PC-9 (cell line): Measurements from ENCODE around the gene DNAJB9. TPM values are rescaled to one million over a fixed set of nuclear protein-coding genes. Genes with fewer than 3 reads are reported as not detected.
A peak's percentile ranks its signal among the peaks of the same experiment; 100 is the strongest.

Experiments used
- BruUV-seq: library from RNA; stranded (reverse); fragments of 400-500 nt; replicated peaks from 2 replicates; lab custom pipeline; 2021; lab: Mats Ljungman, UMichigan
- CTCF ChIA-PET: fragments of 300-600 bp; sonication (Branson Sonifier 250); formaldehyde crosslinking; loops from one replicate; lab custom pipeline; 2022; ENCODE audit warnings: antibody characterized with exemption; lab: Charles Lee
- POLR2A ChIA-PET: fragments of 300-600 bp; sonication (Branson Sonifier 250); formaldehyde crosslinking; loops from one replicate; lab custom pipeline; 2022; ENCODE audit warnings: antibody characterized with exemption; ENCODE audit not compliant: unreplicated experiment; lab: Charles Lee
- DNase-seq, 2 experiments: peaks; one replicate each; pipeline versions ENCODE4 v3.0.0 to v3.0.0-alpha.2; 2015 to 2022; ENCODE audit warnings: mixed read lengths in 1 of 2
- H2AFZ ChIP-seq: fragments of 200-600 bp; sonication (generic); 2 replicates; pipeline ENCODE4 v1.8.1; 2017; ENCODE audit warnings: antibody characterized with exemption
- H3F3A ChIP-seq: fragments of 200-600 bp; sonication (generic); 2 replicates; pipeline ENCODE4 v1.8.1; 2017; ENCODE audit warnings: antibody characterized with exemption, mild to moderate bottlenecking, low read depth; ENCODE audit not compliant: insufficient read depth
- H3K27ac ChIP-seq: fragments of 200-600 bp; sonication (generic); 2 replicates; pipeline ENCODE4 v1.6.1; 2016; ENCODE audit warnings: mixed run types
- H3K27me3 ChIP-seq: fragments of 200-600 bp; sonication (generic); 2 replicates; pipeline ENCODE4 v1.6.1; 2016; ENCODE audit warnings: low read depth, mixed run types; ENCODE audit not compliant: insufficient read depth
- H3K36me3 ChIP-seq: fragments of 200-600 bp; sonication (generic); 2 replicates; pipeline ENCODE4 v1.6.1; 2016; ENCODE audit warnings: low read depth, mixed run types
- H3K4me1 ChIP-seq: fragments of 200-600 bp; sonication (generic); replicated peaks from 2 replicates; pipeline ENCODE4 v1.6.1; 2016; ENCODE audit warnings: mixed run types; ENCODE audit not compliant: insufficient read depth
- H3K4me2 ChIP-seq: fragments of 200-600 bp; sonication (generic); 2 replicates; pipeline ENCODE4 v1.6.1; 2017; ENCODE audit warnings: mixed run types
- H3K4me3 ChIP-seq: fragments of 200-600 bp; sonication (generic); 2 replicates; pipeline ENCODE4 v1.6.1; 2016; ENCODE audit warnings: mixed run types
- H3K79me2 ChIP-seq: fragments of 200-600 bp; sonication (generic); 2 replicates; pipeline ENCODE4 v1.6.1; 2017; ENCODE audit warnings: low read depth, mixed run types
- H3K9me2 ChIP-seq: fragments of 200-600 bp; sonication (generic); 2 replicates; pipeline ENCODE4 v1.8.1; 2017; ENCODE audit warnings: mild to moderate bottlenecking; ENCODE audit not compliant: insufficient read depth
- H3K9me3 ChIP-seq: fragments of 200-600 bp; sonication (generic); 2 replicates; pipeline ENCODE4 v1.8.1; 2016; ENCODE audit warnings: low read depth; ENCODE audit not compliant: insufficient read depth
- H4K20me1 ChIP-seq: fragments of 200-600 bp; sonication (generic); 2 replicates; pipeline ENCODE4 v1.8.1; 2017; ENCODE audit not compliant: insufficient read depth
- EZH2 ChIP-seq: fragments of 200-600 bp; sonication (generic); IDR thresholded peaks from 2 replicates; pipeline ENCODE4 v1.8.0; 2017; ENCODE audit warnings: antibody characterized with exemption, low read depth
- intact Hi-C: fragments of 100-400 bp; cut with micrococcal nuclease; formaldehyde crosslinking; loops from one replicate; pipeline ENCODE4 v1.10.0; 2022; ENCODE audit not compliant: unreplicated experiment
- total RNA-seq: library from RNA; stranded (reverse); gene quantifications from 2 replicates; pipeline ENCODE4 v1.2.3, GENCODE V29; 2021
- TF ChIP-seq, protein P1 (sequence below): fragments of 200-600 bp; sonication (generic); conservative IDR thresholded peaks from 2 replicates; pipeline ENCODE4 v1.6.1; 2017; ENCODE audit warnings: mixed run types, antibody characterized with exemption, mild to moderate bottlenecking, moderate library complexity

Gene DNAJB9
- total RNA-seq, 1 experiment from 2014 or later, result 13.3 TPM

DNA sequence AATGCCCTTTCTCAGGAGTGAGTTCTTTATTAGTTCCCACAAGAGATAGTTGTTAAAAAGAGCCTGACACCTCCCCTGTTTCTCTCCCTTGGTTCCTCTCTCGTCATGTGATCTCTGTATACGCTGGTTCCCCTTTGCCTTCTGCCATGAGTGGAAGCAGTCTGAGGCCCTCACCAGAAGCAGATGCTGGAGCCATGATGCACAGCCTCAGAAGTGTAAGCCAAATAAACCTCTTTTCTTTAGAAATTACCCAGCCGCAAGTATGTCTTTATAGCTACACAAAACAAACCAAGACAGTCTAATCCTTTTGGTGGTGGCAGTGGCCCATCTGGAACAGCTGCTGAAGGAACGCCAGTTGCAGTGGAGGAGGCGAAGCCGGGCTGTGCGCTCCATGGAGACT, 9.3 kb downstream of the DNAJB9 start:
- no peak for DNase-seq
- Histone ChIP-seq H3K4me2 (no peak overlapping the region), H3K27me3 (no peaks in the 10 kb centered on the region), H3K4me3 (no peak overlapping the region), H3F3A (peaks cover 3% of the 10 kb centered on the region; the same call in 1 of the 2 replicates), H2AFZ (no peak overlapping the region), H3K79me2 (no peaks in the 10 kb centered on the region), H3K4me1 (peaks cover 16% of the 10 kb centered on the region), H3K9me2 (no peaks in the 10 kb centered on the region), H4K20me1 (peaks cover 4% of the 10 kb centered on the region; the same call in 1 of the 2 replicates), H3K36me3 (peaks cover 27% of the 10 kb centered on the region), H3K9me3 (no peaks in the 10 kb centered on the region; the same call in 1 of the 2 replicates), H3K27ac (no peak overlapping the region)
- ChIA-PET POLR2A (no interaction called here), CTCF (no interaction called here)
- BruUV-seq, result no TSS peak
- TF ChIP-seq, protein P1, sequence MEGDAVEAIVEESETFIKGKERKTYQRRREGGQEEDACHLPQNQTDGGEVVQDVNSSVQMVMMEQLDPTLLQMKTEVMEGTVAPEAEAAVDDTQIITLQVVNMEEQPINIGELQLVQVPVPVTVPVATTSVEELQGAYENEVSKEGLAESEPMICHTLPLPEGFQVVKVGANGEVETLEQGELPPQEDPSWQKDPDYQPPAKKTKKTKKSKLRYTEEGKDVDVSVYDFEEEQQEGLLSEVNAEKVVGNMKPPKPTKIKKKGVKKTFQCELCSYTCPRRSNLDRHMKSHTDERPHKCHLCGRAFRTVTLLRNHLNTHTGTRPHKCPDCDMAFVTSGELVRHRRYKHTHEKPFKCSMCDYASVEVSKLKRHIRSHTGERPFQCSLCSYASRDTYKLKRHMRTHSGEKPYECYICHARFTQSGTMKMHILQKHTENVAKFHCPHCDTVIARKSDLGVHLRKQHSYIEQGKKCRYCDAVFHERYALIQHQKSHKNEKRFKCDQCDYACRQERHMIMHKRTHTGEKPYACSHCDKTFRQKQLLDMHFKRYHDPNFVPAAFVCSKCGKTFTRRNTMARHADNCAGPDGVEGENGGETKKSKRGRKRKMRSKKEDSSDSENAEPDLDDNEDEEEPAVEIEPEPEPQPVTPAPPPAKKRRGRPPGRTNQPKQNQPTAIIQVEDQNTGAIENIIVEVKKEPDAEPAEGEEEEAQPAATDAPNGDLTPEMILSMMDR, result no peak
- TF ChIP-seq EZH2, result no peak
- intact Hi-C loops, result no loop called here

DNA sequence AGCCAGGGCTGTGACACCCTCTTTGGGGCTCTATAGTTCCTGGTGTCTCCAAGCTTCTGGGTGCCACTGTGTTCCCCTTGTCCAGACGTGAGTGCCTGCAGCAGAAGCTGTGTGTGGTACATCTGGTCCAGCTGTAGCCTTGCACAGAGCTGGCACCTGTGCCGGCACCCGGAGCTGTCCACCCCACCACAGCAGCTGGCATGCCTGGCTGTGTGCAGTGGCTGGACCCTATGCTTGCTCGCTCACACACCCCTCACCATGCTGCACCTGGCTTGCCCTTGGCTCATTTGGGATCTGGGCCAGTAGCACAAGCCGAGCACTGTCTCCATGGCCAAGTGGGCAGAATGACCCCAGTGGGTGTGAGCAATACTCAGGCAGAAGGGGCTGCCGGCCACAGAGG, 10.6 kb downstream of the DNAJB9 start:
- H3K36me3 ChIP-seq, result peaks cover 14% of the 10 kb centered on the region; the same call in 1 of the 2 replicates
- POLR2A ChIA-PET, result no interaction called here
- H3K27me3 ChIP-seq, result no peaks in the 10 kb centered on the region
- intact Hi-C loops, result no loop called here
- no peak overlapping the region for H3K4me2 ChIP-seq
- peaks cover 3% of the 10 kb centered on the region; the same call in 1 of the 2 replicates for H3F3A ChIP-seq
- H3K79me2 ChIP-seq, result no peaks in the 10 kb centered on the region
- H3K27ac ChIP-seq, result no peak overlapping the region
- no TSS peak for BruUV-seq
- H3K9me2 ChIP-seq, result no peaks in the 10 kb centered on the region
- no peaks in the 10 kb centered on the region for H4K20me1 ChIP-seq
- H3K4me3 ChIP-seq, result no peak overlapping the region
- no peak for TF ChIP-seq EZH2
- TF ChIP-seq, protein P1, result no peak
- CTCF ChIA-PET, result no interaction called here
- no peak for DNase-seq
- no peak overlapping the region for H2AFZ ChIP-seq
- H3K4me1 ChIP-seq, result peaks cover 16% of the 10 kb centered on the region
- H3K9me3 ChIP-seq, result no peaks in the 10 kb centered on the region; the same call in 1 of the 2 replicates

DNA sequence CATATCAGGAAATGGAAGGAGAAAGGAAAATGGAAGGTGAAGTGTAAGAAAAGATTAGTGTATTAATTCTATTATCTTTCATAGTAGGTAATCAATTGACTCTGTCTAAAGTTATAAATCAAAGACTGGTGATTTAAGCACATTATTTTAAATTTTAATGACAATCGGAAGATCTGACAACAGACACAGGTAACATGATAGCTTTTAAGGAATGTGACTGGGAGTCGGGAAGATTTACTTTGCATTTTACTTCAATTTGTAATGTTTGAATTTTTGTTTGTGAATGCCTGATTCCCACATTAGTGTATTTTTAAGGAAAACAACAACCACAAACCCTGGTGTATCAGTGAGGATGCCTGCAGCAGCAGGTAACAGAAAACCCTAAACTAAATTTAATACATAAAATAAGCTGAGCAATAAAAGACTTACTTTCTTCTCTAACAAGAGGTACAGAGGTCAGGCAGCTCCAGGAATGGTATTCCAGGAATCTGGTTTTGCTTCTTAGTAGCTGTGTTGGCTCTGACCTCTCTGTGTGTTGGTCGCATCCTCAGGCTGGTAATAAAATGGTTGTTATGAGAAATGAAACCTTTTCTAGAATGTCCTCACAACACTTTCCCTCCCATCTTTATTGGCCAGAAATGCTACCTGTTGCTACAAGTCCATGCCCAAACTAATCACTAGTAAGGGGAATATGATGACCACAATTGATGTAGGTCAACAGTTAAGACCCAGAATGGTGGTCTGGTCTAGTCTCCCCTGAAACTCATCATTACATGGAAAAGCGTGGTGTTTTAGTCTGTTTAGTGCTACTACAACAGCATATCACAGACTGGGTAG, 12.2 kb downstream of the DNAJB9 start:
- peaks cover 3% of the 10 kb centered on the region; the same call in 1 of the 2 replicates for H3F3A ChIP-seq
- ChIA-PET POLR2A (interaction anchor here (0.5 to 0.9 kb wide), 6 partner anchors 12 to 1231 kb away, joined by 3 to 7 read pairs (median 4); partner anchors contain the start of genes DNAJB9, PNPLA8 and THAP5), CTCF (no interaction called here)
- no peaks in the 10 kb centered on the region for H3K79me2 ChIP-seq
- peaks cover 16% of the 10 kb centered on the region for H3K4me1 ChIP-seq
- H4K20me1 ChIP-seq, result no peaks in the 10 kb centered on the region
- no peaks in the 10 kb centered on the region; the same call in 1 of the 2 replicates for H3K9me3 ChIP-seq
- peaks cover 11% of the 10 kb centered on the region; the same call in 1 of the 2 replicates for H3K36me3 ChIP-seq
- H3K9me2 ChIP-seq, result no peaks in the 10 kb centered on the region
- intact Hi-C loops, result loop anchor here (1.0 kb wide), 1 partner anchor 53 kb away; no protein-coding TSS in a partner anchor
- H3K4me3 ChIP-seq, result peak overlapping the region; percentile 8; the same call in 1 of the 2 replicates
- DNase-seq, result peak; percentile 53 to 73
- H3K27ac ChIP-seq, result peak overlapping the region; percentile 58
- BruUV-seq, result no TSS peak
- no peaks in the 10 kb centered on the region for H3K27me3 ChIP-seq
- TF ChIP-seq, protein P1, result no peak
- no peak for TF ChIP-seq EZH2
- peak overlapping the region; percentile 55 for H3K4me2 ChIP-seq
- H2AFZ ChIP-seq, result no peak overlapping the region
